Activated T-helper 1 cell treated with Interleukin-2 at 50 U/mL for 16 hours (primary cell): Measurements from ENCODE around the gene SDK1.

Experiments used
- DNase-seq: peaks from one replicate; pipeline ENCODE4 v3.0.0-alpha.2; 2020; ENCODE audit warnings: low read depth

SDK1 gene

DNA sequence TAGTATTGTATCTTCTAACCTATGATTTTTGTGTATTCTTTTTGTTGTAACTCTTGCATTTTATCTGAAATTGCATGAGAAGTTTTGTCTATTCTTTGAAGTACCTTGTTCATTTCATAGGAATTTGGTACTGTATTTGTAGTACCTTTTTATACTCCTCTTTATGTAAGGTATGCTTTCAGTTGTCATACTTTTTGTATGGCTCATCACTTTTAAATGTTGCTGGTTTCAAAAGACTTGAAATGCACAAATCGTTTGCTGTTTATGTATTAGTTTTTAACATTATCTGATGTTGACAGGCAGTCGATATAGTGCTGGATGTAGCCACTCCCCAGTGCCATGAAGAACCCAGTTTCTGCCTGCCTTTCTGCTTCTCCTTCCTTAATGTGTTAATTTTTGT lies 158.1 kb downstream of the SDK1 start:
- DNase-seq, result no peak

DNA sequence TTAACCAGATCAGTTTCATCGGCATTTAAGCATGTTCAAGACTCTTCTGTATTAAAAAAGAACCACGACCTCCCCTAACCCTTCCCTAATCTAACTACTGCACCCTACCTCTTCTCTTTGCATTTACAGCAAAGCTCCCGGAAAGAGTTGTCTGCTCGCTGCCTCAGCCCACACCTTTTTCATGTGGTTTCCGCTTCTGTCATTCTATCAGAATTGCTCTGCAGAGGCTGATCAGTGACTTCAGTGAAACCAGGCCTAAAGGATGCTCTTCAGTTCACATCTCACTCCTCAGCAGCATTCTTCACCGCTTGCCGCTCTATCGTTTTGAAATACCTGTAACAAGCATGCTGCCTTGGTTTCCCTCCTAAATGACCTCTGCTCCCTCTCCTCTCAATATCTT lies 160.9 kb downstream of the SDK1 start:
- peak; percentile 28 for DNase-seq

DNA sequence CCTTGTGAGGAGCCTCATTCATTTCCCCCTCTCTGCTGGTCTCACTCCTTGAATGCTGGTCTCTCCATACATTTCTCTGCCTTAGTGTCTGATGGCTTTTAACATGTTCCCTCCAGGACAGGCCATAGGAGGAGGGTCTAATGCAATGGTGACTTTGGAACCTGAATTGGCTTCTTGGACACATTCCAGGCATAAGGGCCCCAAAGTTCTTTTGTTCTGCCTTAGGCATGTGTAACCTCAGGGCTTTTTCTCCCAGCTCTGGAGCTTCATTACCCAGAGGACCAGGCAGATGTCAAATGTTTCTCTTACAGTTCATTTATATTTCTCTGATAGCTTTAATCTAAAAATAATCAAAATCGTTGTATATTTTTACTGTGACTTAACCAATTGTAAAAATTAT lies 162.6 kb downstream of the SDK1 start:
- DNase-seq, result no peak

DNA sequence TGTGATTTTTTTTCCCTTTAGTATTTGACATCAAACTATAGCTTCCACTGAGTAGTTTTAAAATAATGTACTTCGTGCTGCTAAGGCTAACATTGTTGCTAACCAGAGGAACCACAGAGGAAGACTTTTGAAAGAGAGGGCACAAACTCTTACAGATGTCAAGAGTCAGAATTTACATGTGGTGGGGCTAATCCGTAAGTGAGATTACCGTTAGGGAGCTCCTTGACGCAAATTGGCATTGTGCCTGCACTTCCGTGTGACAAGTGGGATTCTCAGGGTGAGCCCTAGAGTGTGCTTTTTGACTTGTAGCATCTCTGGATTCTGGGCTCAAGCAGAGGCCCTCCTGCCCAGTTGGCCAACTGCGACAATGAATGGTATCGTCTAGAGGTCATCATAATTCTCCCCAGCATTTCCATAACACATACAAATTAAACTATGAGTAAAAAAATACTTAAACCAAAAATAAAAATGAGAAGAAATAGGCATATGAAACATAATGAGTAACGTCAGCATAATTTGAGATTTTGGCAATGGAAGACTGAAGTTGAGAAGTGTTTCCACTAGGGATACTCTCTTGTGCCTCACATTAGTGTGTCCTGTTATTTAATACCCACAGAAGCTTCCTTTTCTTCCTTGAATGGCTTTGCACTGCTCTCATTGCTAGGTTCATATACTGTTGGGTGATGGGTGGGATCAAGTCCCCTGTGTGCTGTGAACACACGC lies 164.0 kb downstream of the SDK1 start:
- no peak for DNase-seq

DNA sequence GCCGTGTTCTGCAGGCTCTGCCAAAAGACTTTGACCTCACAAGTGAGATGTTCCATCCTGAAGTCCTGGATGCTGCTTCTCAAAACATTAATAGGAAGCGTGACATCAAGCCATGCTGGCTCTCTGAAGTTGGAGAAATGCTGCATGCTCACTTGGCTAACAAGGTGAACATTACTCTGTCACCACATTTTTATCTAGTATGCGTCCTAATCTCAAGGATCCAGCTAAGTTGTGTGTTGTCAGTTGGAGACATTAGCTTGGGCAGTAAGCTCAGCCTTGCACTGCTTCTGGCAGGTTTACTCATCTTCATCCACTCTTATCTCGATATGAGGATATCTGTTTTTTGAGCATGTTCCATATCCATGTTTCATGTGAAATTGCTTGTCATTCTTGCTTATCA lies 165.2 kb downstream of the SDK1 start:
- no peak for DNase-seq

DNA sequence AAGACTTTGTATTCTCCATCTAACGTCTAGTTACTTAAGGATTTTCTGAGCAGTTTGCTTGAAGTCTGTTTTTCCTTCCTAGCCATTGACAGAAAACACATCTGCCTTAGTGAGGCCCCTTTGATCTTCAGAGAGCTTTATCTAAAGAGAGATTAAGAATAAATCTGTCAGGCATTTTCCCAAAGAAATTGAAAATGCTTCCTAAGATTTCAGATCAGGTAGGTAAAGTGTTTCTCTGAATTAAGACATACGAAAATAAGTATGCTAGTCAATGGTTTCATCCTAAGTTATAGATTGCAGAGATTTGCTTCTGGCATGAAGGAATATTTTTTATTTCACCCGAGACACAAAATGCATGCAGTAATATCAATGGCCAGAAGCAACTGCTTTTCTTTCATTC lies 168.6 kb downstream of the SDK1 start:
- no peak for DNase-seq

DNA sequence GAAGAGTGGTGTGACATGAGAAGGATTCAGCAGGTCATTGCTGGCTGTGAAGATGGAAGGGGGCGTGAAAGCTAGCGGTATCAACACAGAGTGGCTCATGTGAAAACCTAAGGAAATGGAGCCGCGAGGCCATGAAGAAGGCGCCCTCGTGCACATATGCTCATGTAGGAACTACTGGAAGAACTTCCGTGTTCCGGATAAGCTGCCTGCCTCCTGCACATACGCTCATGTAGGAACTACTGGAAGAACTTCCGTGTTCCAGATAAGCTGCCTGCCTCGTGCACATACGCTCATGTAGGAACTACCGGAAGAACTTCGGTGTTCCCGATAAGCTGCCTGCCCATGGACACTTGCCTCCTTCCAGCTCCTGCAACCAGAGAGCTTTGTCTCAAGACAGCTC lies 179.1 kb downstream of the SDK1 start:
- no peak for DNase-seq

DNA sequence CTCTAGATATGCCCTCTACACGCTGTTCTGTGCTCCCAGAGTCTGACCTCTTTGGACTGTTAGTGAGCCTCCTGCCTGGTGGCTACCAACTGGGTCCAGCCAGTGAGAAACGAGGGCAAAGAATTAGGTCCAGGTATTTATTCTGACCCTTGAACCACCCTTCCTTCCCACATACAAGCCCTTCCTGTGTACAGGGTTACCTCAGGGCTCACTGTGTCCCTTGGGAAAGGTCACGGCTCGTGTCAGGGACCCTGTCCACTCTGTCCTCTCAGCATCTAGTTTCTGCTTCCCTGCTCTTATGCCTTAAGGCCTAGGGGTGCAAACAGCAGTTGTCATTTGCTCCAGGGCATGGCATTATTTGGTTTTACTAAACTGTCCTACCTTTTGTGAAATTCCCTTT lies 180.4 kb downstream of the SDK1 start:
- no peak for DNase-seq

DNA sequence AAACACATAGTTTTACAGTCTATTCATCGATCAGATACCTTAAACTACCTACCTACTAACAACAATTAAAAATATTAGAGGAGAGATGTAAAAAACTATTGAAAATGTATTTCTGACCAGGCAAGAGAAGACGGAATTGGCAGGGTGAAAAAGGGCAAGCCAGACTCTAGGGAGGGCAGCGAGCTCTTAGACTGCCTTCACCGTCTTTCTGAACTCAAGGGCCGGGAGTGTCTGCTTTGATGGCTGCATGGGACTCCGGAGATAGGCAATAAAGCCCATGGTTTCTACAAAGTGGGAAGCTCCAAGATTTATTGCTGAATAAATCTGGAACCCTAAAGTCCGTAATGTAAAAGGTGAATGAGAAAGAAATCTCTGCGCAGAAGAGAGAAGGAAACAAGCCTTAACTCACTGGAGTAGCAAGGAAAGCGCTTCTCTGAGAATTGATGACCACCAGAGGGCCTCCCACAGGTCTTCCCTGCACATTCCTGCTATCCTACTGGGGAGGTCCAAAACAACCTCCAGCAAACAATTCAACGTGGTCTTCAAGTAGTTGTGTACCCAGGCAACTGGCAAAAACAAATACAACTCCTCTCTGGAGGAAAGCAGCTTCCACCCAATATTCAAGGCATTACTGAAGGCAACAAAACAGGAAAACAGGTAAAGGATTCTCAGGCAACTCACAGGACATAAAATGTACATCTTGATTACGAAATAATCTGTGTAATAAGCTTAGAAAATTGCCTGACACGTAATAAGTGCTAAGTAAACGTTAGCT lies 181.3 kb downstream of the SDK1 start:
- no peak for DNase-seq

DNA sequence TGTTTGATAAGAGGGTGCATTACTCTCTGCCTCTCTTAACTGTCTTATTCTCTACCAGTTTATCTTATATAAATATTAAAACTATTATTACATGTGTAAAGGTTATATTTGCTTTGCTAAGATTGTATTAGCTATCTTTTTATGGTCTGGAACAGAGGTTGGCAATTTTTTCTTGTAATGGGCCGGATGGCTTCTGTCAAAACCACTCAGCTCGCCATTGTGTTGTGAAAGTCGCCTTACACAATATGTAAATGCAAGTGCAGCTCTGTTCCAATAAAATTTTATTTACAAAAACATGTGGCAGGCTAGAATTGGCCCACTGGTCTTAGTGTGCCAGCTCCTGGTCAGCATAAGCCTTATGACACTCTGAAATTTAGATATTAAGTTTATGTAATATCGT lies 185.8 kb downstream of the SDK1 start:
- no peak for DNase-seq

DNA sequence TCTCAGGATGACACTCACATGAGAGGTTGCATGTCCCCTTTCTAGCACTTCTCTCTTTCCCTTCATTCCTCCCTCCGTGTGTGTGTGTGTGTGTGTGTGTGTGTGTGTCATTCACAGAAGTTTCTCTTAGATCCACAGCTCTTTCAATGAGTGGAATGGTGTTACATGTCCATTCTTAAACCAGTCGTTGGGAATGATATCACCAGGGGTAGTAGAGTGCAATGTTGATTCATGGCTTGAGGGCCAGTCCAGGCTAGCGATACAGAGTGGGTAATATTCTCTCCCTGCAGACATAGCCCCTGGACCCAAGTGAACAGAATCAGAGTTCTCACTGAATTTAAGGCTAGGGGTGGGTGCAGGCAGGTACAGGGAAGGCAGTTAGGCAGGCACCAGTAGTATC lies 187.8 kb downstream of the SDK1 start:
- DNase-seq, result no peak

DNA sequence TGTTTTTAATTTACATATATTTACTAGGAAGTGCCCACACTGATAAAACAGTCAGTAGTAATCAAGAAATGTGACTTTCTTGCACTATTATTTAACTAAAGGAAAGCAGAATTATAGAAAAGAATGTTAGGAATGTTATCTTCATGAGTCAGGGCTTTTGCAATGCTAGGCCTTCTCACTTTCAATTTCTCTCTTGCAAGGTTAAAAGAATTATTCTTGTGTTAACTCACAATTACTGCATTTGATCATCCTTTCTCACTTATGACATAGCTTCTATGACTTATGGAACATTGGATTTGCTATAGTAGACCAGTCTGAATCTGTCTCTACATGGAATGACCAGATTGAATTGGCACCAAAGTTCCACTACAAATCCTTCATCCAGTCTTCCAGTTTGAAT lies 192.4 kb downstream of the SDK1 start:
- no peak for DNase-seq

DNA sequence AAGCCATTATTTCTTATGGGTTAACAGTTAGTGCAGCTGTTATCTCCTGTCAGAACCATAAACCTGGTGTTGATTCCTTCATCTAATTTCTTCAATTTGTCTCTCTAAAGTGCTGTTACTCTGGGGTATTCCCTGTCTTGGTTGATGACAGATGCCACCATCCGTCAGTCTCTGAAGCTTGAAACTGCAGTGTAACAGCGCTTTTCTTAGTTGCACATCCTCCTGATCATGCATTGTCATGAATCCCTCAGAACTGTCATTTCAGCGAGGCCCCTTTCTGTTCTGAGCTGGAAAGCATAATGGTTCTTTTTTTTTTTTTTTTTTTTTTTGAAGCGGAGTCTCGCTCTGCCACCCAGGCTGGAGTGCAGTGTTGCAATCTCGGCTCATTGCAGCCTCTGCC lies 193.9 kb downstream of the SDK1 start:
- DNase-seq, result no peak

DNA sequence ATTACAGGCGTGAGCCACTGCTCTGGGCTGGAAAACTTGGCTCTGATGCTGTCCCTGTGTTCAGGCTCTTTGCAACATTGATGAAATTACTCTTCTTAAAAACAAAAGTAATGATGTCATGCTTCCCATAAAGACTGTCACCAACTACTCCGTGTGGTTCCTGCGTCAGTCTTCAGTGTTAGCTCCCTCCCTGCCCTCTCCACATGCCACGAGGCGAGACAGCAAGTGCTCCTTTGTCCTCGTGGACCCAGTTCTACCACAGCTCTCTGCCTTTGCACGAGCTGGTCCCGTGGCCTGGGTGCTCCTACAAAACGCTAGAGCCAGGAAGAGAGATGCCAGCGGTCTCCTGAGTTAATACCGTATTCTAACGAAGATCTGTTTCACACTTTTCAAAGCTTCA lies 194.5 kb downstream of the SDK1 start:
- no peak for DNase-seq

DNA sequence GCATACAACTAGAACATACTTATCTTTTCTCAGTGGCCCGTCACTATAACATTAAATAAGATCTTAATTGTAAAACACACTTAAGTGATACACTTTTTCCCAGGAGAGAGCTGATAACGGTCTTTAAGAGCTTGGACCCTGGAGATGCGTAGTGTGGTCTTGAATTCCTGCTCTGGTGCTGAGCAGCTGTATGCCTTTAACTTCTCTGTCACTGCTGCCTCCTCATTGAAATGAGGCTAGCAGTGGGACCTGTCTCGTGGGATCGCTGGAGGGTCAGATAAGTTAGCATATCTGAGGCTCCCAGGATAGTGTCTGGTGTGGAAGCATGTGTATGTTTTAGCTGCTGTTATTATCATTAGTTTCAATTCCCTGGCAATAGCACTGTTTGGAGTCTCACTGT lies 194.9 kb downstream of the SDK1 start:
- no peak for DNase-seq

DNA sequence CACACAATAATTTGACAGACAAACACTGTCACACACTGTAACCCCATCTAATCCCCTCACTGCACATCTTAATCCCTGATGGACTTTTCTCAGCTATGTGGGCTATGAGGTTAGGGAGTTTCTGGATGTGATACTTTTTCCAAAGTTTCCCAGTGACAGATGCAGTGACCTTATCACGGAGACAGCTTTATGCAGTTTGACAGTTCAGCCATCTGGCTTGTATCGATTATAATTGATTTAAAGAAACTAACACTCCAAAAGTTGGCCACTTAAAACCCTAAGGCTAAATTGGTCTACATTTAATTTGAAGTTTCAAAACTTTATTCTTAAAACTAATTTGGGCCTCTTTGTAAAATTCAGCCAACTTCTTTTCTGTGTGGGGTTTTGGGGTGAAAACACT lies 196.7 kb downstream of the SDK1 start:
- DNase-seq, result no peak

DNA sequence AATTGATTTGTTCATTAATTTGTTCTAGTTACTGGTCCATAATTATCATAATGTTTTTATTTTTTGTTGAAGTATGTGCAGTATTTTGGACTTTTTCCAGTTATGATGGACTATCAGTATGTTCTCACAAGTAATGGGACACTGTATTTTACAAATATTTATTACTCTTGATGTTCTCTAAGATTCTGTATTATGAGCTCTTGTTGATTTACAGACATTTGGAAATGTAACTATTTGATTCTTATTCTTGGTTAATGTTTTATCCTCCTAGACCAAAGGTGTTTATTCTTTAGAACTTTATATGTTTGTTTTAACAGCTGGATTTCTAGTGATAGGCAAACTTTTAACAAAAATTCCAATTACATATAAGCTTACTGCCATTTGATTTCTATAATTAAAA lies 200.6 kb downstream of the SDK1 start:
- no peak for DNase-seq

DNA sequence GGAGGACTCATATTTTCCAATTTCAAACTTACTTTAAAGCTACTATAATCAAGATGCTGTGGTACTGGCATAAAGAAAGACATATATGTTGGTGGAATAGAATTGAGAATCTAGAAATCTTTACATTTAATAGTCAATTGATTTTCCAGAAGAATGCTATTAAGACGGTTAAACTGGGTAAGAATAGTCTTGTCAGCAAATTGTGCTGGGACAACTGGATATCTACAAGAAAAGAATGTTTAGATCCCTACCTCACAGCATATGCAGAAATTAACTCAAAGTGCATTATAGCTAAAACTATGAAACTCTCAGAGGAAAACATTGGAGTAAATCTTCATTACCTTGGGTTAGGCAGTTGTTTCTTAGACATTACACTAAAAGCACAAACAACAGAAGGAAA lies 203.3 kb downstream of the SDK1 start:
- no peak for DNase-seq

DNA sequence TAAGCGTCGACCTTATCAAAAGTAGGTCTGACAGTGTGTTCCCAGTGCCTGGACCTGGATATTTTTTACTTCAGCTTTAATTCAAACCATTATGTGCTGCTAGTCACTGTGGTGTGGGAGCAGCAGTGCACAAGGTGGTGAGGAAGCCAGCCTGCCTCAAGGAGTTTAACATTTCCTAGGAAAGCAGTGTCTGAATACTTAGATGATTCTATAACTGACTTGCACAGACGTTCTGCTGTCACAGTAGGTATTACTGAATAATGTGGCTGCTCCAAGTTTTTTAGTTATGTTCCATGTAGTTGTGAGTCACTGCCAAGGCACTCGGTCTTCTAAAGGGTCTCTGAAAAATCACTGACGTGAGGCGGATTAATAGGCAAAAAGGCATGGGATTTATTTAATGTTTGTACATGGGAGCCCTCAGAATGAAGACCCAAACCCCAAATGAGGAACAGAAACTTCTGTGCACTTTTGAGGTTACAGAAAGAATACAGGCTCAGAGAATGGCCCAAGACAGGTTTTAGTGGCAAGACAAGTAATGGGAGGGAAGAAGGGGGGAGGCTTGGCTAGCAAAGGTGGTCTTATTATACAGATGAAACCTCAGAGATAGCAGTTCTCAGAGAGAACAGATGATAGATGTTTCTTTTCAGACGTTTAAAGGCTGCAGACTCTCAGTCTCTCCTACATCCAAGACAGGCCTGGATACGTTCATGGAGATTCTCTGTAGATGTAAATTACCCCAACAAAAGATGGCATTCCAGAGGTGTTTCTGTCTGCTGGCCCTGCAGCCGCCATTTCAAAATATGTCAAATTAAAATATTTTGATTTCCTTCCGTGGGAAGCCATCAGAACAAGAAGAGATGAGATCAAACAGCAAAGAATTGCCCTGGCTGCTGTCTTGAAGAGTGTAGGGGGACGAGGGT lies 209.3 kb downstream of the SDK1 start:
- no peak for DNase-seq

DNA sequence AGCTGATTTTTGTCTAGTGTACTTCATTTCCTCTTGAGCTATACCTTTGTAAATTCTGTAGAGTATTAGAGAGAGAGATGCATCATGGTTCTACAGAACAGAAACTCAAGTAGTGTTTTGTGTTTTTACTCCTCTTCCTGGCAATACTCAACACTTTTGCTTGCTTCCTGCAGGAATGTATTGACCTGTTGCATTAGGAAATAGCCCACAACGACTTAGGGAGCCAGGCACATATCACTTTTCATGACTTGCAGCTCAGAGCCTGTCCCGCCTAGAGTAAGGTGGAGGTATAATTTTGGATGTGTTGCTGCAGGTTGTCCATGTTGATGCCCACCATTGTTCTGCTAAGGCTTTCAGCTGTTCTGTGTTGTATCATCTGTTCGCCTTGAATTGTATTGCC lies 216.3 kb downstream of the SDK1 start:
- DNase-seq, result no peak

DNA sequence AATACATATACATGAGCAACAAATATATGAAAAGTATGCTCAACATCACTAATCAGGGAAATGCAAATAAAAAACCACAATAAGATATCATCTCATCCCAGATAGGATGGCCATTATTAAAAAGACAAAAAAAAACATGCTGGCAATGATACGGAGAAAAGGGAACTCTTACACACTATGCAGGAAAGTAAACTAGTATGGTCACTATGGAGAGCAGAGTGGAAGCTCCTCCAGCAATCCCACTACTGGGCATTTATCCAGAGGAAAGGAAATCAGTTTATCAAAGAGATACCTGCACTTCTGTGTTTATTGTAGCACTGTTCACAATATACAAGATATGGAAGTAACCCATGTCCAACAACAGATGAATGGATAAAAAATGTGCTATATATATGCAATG lies 217.5 kb downstream of the SDK1 start:
- DNase-seq, result no peak

DNA sequence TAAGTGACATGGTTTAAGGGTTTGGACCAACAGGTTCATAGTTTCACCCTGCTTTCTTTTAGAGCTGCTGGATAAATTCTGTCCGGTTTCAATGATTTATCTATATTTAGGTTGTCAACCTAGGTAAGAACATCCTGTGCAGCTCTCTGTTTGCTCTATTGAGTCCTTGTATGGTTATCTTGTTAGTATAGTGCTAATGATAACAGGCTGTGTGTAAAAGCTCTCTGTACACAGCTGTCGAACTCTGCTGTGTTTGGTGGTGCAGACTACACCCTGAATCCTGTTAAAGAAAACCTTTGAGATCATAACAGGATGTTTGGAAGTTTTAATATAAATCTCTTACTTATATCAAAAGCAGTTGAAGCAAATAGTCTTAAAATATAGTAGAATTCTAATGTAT lies 219.2 kb downstream of the SDK1 start:
- no peak for DNase-seq
